ENCODE measurements around the gene LRFN2. TPM values are rescaled to one million over a fixed set of nuclear protein-coding genes. Genes with fewer than 3 reads are reported as not detected.

Gene LRFN2
- total RNA-seq, 1 donor from 2014 or later, result not detected

DNA sequence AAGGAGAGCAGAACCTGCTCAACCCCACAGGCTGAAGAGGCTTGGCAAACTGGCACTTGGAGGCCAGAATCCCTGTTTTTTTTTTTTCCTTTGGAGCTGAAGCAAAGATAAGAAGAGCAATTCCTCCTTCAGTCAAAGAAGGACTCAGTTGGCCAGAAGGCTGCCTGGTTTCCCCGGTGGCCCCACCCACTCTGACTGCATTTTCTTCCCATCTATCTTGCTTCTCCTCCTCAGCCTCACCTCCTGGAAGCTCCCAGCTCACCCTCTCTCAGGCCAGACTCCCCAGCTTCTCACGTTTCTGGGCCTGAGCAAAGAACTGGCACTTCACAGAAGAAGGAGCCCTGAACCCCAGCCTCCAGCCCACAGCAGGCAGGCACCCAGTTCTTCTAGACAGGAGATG, 2.4 kb downstream of the LRFN2 start:
- Mint-ChIP-seq H3K27ac (no peak overlapping the region), H3K9me3 (no peaks in the 10 kb centered on the region), H3K4me1 (ENCODE audit: low read depth) (peaks cover 14% of the 10 kb centered on the region), H3K4me3 (ENCODE audit: low read depth) (no peak overlapping the region), H3K27me3 (ENCODE audit: low read depth) (peaks cover 44% of the 10 kb centered on the region), H3K36me3 (ENCODE audit: low read depth) (no peaks in the 10 kb centered on the region)
- no peak for DNase-seq (ENCODE audit: low spot score)
- intact Hi-C loops (cut with micrococcal nuclease), result loop anchor here (10.0 kb wide), 1 partner anchor 260 kb away; no protein-coding TSS in a partner anchor

- H3K27ac Mint-ChIP-seq, result no peak overlapping the region
- intact Hi-C loops (cut with micrococcal nuclease), result loop anchor here (10.0 kb wide), 1 partner anchor 259 kb away; no protein-coding TSS in a partner anchor
- no peak for DNase-seq (ENCODE audit: low spot score)
- peaks cover 14% of the 10 kb centered on the region for H3K4me1 Mint-ChIP-seq (ENCODE audit: low read depth)
- H3K9me3 Mint-ChIP-seq, result no peaks in the 10 kb centered on the region
- H3K36me3 Mint-ChIP-seq (ENCODE audit: low read depth), result no peaks in the 10 kb centered on the region
- peaks cover 38% of the 10 kb centered on the region for H3K27me3 Mint-ChIP-seq (ENCODE audit: low read depth)
- no peak overlapping the region for H3K4me3 Mint-ChIP-seq (ENCODE audit: low read depth)
These were observed 3.5 kb downstream of the LRFN2 start for GRCh38 chr6:40583709-40584108.

GRCh38 chr6:40582892-40583291, 4.3 kb downstream of the LRFN2 start:
- Mint-ChIP-seq H3K27ac (no peak overlapping the region), H3K27me3 (ENCODE audit: low read depth) (peaks cover 32% of the 10 kb centered on the region), H3K36me3 (ENCODE audit: low read depth) (no peaks in the 10 kb centered on the region), H3K9me3 (no peaks in the 10 kb centered on the region), H3K4me3 (ENCODE audit: low read depth) (no peak overlapping the region), H3K4me1 (ENCODE audit: low read depth) (peaks cover 14% of the 10 kb centered on the region)
- DNase-seq (ENCODE audit: low spot score), result no peak
- intact Hi-C loops (cut with micrococcal nuclease), result loop anchor here (10.0 kb wide), 1 partner anchor 258 kb away; no protein-coding TSS in a partner anchor

DNA sequence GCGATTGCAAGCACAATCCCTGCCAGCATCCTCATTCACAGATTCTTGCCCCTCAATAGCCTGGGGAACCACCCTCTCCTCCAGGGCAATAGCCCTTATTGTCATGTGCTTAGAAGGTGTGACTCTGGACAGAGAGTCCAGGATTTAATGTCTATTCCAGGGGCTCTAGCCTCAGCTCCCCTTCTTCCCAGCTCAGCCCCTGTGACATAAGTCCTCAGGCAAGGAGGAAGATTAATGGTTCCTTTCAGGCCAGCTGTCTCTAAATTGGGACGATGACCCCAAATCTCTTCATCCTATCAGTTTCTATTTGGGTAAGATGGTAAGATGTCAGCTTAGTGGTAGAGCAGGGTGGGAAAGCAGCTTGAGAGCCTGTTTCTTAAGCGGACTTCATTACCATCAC, 8.1 kb downstream of the LRFN2 start:
- Mint-ChIP-seq H3K9me3 (no peaks in the 10 kb centered on the region), H3K36me3 (ENCODE audit: low read depth) (no peaks in the 10 kb centered on the region), H3K27me3 (ENCODE audit: low read depth) (peaks cover 1% of the 10 kb centered on the region), H3K4me3 (ENCODE audit: low read depth) (no peak overlapping the region), H3K4me1 (ENCODE audit: low read depth) (peaks cover 4% of the 10 kb centered on the region), H3K27ac (no peak overlapping the region)
- DNase-seq (ENCODE audit: low spot score), result no peak
- intact Hi-C loops (cut with micrococcal nuclease), result no loop called here

GRCh38 chr6:40577672-40578071, 9.5 kb downstream of the LRFN2 start:
- intact Hi-C loops (cut with micrococcal nuclease), result no loop called here

GRCh38 chr6:40573221-40573620, 13.9 kb downstream of the LRFN2 start:
- no peaks in the 10 kb centered on the region for H3K27me3 Mint-ChIP-seq (ENCODE audit: low read depth)
- H3K4me1 Mint-ChIP-seq (ENCODE audit: low read depth), result no peaks in the 10 kb centered on the region
- H3K4me3 Mint-ChIP-seq (ENCODE audit: low read depth), result no peak overlapping the region
- no peak for DNase-seq (ENCODE audit: low spot score)
- H3K36me3 Mint-ChIP-seq (ENCODE audit: low read depth), result no peaks in the 10 kb centered on the region
- H3K27ac Mint-ChIP-seq, result no peak overlapping the region
- intact Hi-C loops (cut with micrococcal nuclease), result no loop called here
- H3K9me3 Mint-ChIP-seq, result no peaks in the 10 kb centered on the region

More at GRCh38 chr6:40577672-40578071, 9.5 kb downstream of the LRFN2 start:
- Mint-ChIP-seq H3K36me3 (ENCODE audit: low read depth) (no peaks in the 10 kb centered on the region), H3K27ac (no peak overlapping the region), H3K27me3 (ENCODE audit: low read depth) (no peaks in the 10 kb centered on the region), H3K4me3 (ENCODE audit: low read depth) (no peak overlapping the region), H3K9me3 (no peaks in the 10 kb centered on the region), H3K4me1 (ENCODE audit: low read depth) (no peaks in the 10 kb centered on the region)
- DNase-seq (ENCODE audit: low spot score), result no peak

DNA sequence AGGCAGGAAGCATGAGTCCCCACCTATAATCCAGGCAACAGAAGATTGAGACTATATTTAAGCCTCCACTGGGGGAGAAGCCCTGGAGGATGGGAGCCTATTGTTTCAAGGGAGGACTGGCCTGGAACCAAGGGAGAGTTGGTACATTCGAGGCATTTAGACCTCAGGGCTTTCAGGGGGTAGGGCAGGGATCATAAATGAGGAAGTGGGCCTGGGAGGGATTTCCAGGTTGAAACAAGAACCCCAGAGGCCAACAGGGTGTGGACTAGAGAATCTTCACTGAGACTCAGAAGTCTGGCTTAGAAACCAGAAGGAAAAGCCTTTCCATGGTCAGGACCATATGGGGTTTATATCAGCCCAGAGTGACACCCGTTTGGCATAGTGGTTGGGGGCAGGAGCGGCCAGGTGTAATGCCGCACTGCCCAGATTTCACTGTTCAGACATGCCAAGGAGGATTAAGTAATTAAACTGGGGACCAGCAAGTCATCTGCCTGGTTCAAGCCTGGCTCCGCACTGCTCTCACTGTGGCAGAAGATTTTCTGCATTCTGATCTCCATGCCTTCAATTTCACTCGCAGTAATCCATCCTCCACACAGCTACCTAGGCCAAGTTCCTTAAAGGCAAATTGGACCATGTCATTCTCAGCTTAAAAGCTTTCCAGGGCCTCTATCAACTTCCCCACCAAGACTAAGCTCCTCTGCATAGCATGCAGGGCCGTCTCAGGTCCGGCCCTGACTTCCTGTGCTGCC, 17.8 kb downstream of the LRFN2 start:
- H3K4me3 Mint-ChIP-seq (ENCODE audit: low read depth), result no peak overlapping the region
- no peak for DNase-seq (ENCODE audit: low spot score)

DNA sequence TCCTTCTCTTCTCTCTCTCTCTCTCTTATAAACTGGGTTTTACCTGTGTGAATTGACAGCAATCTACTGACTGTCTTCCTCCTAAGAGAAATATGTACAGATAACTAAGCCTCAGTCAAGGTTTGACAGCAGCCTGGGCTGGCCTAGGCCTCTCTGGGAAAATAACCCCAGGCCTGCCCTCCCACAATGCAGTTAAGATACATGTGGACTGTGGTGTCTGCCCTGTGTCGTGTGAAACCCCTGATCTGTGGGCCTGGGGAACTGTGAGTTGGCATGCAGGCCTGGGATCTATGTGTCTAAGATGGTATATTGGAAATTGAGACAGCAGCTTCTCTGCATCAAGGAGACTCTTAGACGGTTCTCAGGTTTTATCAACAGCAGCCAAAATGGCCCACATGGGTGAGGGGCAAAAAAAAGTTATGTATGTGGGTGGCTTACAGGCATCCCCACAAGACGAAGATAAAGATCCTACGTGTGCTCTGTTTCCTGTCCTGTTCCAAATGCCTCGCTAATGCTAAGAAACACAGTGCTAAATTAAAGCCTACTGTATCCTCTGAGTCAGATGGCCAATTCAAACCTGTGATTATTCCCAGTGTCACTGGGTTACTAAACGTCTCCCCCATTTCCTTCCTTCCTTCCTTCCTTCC, 19.0 kb downstream of the LRFN2 start:
- Mint-ChIP-seq H3K36me3 (ENCODE audit: low read depth) (no peaks in the 10 kb centered on the region), H3K27ac (no peak overlapping the region), H3K4me1 (ENCODE audit: low read depth) (no peaks in the 10 kb centered on the region), H3K4me3 (ENCODE audit: low read depth) (no peak overlapping the region), H3K9me3 (no peaks in the 10 kb centered on the region), H3K27me3 (ENCODE audit: low read depth) (no peaks in the 10 kb centered on the region)
- DNase-seq (ENCODE audit: low spot score), result no peak
- intact Hi-C loops (cut with micrococcal nuclease), result no loop called here

More for the DNA sequence above, 17.8 kb downstream of the LRFN2 start:
- Mint-ChIP-seq H3K4me1 (ENCODE audit: low read depth) (no peaks in the 10 kb centered on the region), H3K36me3 (ENCODE audit: low read depth) (no peaks in the 10 kb centered on the region), H3K27ac (no peak overlapping the region), H3K27me3 (ENCODE audit: low read depth) (no peaks in the 10 kb centered on the region), H3K9me3 (no peaks in the 10 kb centered on the region)
- intact Hi-C loops (cut with micrococcal nuclease), result no loop called here

DNA sequence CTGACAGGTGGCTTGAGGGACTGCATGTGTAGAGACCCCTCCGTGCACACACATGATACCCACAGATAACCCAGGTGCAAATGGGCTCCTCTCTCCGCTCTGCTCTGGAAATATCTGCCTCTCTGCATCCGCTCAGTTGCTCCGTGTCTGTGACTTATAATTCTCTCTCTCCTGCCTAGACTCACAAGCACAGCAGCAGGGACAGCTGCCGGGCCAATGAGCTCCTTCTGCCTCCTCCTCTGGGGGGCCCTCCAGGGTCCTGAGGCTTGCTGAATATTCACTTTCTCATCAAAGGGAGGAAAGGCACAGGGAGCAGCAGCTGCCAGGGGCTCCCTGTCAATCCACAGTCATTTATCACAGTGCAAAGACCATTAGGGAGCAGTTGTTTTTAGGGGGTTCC, 24.1 kb downstream of the LRFN2 start:
- DNase-seq (ENCODE audit: low spot score), result no peak
- Mint-ChIP-seq H3K9me3 (no peaks in the 10 kb centered on the region), H3K27me3 (ENCODE audit: low read depth) (no peaks in the 10 kb centered on the region), H3K27ac (no peak overlapping the region), H3K4me3 (ENCODE audit: low read depth) (no peak overlapping the region), H3K4me1 (ENCODE audit: low read depth) (no peaks in the 10 kb centered on the region), H3K36me3 (ENCODE audit: low read depth) (no peaks in the 10 kb centered on the region)
- intact Hi-C loops (cut with micrococcal nuclease), result no loop called here

GRCh38 chr6:40559056-40559455, 28.1 kb downstream of the LRFN2 start:
- no peak overlapping the region for H3K4me3 Mint-ChIP-seq (ENCODE audit: low read depth)
- H3K9me3 Mint-ChIP-seq, result no peaks in the 10 kb centered on the region
- no peaks in the 10 kb centered on the region for H3K27me3 Mint-ChIP-seq (ENCODE audit: low read depth)
- H3K27ac Mint-ChIP-seq, result no peak overlapping the region
- no peaks in the 10 kb centered on the region for H3K36me3 Mint-ChIP-seq (ENCODE audit: low read depth)
- no peaks in the 10 kb centered on the region for H3K4me1 Mint-ChIP-seq (ENCODE audit: low read depth)
- intact Hi-C loops (cut with micrococcal nuclease), result no loop called here
- no peak for DNase-seq (ENCODE audit: low spot score)

DNA sequence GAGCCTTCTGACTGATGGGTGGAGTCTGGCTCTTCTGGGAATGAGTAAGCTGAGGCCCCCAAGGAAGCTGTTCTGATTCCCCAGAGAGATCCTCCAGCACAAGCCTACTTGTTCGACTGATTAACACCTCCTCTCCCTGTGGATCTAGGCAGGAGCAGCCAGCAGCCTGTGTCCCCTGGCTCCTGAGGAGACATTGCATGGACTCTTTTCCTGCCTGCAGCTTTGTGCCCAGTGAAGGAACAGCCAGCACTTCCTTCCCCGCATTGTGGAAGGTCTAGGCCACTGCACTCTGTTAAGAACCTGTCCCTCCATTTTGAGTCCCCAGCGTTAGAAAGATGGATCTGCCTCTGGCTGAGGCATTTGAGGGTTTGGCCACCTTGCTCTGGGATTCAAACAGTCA, 29.1 kb downstream of the LRFN2 start:
- H3K4me3 Mint-ChIP-seq (ENCODE audit: low read depth), result no peak overlapping the region
- H3K36me3 Mint-ChIP-seq (ENCODE audit: low read depth), result no peaks in the 10 kb centered on the region
- DNase-seq (ENCODE audit: low spot score), result no peak
- no peaks in the 10 kb centered on the region for H3K9me3 Mint-ChIP-seq
- no peaks in the 10 kb centered on the region for H3K4me1 Mint-ChIP-seq (ENCODE audit: low read depth)
- no peak overlapping the region for H3K27ac Mint-ChIP-seq
- H3K27me3 Mint-ChIP-seq (ENCODE audit: low read depth), result no peaks in the 10 kb centered on the region
- intact Hi-C loops (cut with micrococcal nuclease), result no loop called here

- intact Hi-C loops (cut with micrococcal nuclease), result no loop called here
- Mint-ChIP-seq H3K9me3 (no peaks in the 10 kb centered on the region), H3K36me3 (ENCODE audit: low read depth) (no peaks in the 10 kb centered on the region), H3K27ac (no peak overlapping the region), H3K4me1 (ENCODE audit: low read depth) (no peaks in the 10 kb centered on the region), H3K4me3 (ENCODE audit: low read depth) (no peak overlapping the region), H3K27me3 (ENCODE audit: low read depth) (no peaks in the 10 kb centered on the region)
- no peak for DNase-seq (ENCODE audit: low spot score)
These were observed 30.3 kb downstream of the LRFN2 start for GRCh38 chr6:40556881-40557280.

DNA sequence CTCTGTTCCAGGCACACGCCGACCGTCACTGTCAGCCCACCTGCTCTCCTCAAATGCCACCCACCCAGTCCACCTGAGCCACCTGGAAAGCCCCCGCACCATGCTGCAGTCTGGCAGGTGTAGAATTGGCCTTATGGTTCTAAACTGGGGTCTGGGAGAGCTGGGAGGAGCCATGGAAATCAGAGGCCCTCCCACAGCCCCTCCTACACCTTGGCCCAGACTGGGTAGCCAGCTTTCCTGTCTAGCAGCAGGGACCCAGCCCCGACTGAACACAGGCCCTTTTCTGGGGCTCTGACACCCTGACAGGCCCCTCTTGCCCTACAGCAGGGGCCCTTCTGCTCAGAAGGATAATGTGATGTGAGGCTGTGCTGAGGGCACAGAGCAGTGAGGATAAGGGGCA, 31.1 kb downstream of the LRFN2 start:
- intact Hi-C loops (cut with micrococcal nuclease), result no loop called here
- no peak for DNase-seq (ENCODE audit: low spot score)
- Mint-ChIP-seq H3K36me3 (ENCODE audit: low read depth) (no peaks in the 10 kb centered on the region), H3K27me3 (ENCODE audit: low read depth) (peaks cover 2% of the 10 kb centered on the region), H3K27ac (no peak overlapping the region), H3K9me3 (no peaks in the 10 kb centered on the region), H3K4me1 (ENCODE audit: low read depth) (no peaks in the 10 kb centered on the region), H3K4me3 (ENCODE audit: low read depth) (no peak overlapping the region)

Data from activated T-helper 2 cell treated with anti-CD3 and anti-CD28 coated beads, Interferon-gamma antibody, Interleukin-2, Interleukin-4, amounts not matched to agents 10 μg/mL and 5 μg/mL and 100 μg/mL, durations not matched to agents 14 hours and 24 hours and 36 hours (primary cell).